ENCODE measurements around the gene TRAF3IP3.

The TRAF3IP3 gene

DNA sequence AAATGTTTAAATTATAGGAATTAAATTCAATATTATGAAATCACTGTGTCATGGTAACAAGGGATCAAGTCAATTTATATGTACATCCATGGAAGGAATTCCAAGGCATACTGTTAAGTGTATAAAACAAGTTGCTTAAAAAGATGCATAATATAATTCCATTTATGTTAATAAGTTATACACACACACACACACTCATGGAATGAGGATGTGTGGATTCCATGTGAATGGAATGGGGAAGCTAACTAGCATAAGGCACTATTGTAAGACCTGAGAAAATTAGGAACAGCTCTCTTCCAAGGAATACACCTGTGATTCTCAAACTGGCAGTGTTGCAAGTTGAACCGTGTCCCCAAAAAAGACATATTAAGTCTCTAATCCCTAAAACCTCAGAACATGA, 17.6 kb upstream of the TRAF3IP3 start:
- no peak for DNase-seq

DNA sequence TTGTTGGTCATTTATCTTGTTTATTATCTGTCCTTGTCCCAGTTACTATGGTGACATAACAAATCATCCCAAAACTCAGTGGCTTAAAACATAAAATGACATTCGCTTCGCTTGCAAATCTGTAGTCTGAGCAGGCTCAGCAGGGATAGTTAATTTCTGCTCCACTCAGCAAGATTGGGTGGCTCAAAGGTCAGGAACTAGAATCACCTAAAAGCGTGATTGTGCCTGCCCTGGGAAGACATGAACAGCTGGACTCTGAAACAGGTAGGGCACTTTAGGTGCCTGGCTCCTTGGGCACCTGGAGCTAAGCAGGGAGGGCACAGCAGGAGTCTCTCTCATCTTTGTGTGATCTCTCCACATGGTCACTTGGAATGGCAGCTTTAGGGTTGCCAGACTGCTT, 14.7 kb upstream of the TRAF3IP3 start:
- DNase-seq, result no peak

DNA sequence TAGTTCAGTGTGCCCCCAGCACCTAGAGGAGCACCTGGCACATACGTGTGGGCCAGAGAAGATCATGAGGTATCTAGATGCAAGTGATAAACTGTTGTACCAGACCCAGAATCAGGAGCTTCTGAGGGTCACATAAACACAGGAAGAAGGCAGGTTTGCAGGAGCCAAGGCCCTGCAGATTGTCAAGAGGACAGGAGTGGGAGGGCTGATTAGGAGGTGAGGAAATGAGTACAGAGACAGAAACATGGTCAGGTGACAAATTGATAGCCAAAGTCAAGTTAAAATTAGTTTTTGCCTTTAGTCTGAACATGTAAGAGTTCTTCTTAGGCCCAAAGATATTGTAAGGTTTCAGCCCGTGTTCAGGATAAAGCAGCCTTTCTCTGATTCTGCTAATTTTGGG, 14.0 kb upstream of the TRAF3IP3 start:
- no peak for DNase-seq

- no peak for DNase-seq
Observed at GRCh38 chr1:209742409-209743144, 13.3 kb upstream of the TRAF3IP3 start.

- no peak for DNase-seq
Observed at GRCh38 chr1:209743145-209743482, 12.7 kb upstream of the TRAF3IP3 start.

DNA sequence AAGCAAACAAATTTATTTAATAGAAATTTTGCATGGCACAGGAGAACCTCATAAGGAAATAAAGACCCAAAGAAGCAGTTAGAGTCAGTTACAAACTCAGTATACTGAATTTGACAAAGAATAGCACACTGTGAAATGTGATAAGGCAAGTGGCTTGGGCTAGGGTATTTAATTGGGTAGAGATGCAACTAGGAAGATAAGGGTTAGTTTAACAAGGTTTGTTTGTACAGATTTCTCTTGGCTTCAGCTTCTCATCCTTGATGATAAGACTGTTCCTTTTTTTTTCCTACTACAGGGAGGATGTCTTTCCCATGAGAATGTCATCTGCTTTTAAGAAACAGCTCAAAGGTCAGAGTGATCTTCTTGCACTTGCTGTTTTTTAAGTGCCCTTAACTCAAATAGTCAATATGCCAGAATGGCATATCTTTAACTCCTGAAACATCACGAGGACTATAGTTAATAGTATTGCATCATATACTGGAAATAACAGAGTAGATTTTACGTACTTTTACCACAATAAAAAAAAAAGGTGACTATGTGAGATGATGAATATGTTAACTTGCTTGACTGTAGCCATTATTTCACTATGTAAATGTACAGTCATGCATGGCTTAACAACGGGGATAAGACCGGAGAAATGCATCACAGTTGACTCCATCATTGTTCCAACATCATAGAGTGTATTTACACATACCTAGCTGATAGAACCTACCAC, 9.2 kb upstream of the TRAF3IP3 start:
- peak; percentile 53 for DNase-seq

DNA sequence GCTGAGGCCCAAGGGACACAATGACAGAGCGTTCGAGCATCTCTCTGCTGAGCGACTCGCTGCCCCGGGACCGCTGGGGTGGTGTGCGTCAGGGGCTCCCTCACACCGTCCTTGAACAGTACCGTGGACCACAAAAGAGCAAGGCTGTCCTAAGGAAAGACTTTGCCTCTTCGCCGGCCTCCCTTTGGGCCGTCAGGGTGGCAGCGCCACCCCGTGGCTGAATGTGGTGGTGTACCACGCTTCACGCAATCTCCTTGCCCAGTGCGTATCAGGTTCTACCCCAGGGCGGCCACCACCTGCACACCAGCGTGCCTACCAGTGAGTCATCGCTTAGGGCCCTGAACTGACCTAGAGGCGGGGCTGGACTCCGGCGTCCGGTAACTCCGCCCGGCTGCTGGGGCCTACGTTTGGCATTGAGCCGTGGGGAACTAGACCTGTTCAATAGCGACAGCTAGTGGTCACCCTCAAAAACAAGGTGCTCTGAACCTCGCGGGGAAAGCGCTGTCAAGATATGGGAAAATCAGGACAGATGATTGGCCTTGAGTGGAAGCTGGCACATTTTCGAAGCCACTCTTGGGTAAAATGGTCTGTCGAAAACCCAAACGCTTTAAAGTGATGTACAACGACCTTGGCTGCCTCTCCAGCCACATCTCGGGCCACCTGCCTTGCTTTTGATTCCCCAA, 8.1 kb upstream of the TRAF3IP3 start:
- peak; percentile 100 for DNase-seq

DNA sequence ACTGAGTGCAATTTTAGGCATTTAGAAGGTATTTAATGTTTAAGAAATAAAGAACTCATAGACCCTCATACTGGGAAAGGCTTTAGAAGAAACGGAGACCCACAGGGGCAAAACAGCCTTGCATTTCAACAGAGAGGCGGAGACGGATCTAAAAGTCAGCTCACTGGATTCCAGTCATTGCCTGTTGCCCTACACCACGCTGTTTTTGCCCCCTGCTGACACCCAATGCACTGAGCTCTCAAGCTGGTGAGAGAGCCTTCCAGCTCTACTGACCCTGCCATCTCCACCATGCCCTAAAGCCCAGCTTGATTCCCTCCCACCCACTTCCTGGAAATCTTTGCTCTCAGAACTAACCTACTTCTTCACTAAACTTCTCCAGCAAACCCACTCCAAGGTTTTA, 7.2 kb upstream of the TRAF3IP3 start:
- no peak for DNase-seq

DNA sequence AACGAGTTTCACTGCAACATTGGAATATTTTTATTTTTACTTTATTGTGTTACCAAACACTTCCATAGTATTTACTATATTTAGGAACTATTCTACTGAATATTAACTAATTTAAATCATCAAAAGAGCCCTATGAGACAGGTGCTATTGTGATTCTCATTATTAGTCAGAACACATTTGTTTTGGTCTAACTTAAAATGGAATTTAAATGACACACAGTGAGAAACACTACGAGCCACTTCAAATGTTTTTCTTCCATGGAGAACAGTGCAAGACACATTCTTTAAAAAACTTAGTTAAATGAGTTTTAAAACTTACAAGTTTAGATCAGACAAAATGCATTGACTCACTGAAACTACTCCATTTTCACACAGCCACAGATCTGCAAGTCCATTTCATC, 6.6 kb upstream of the TRAF3IP3 start:
- no peak for DNase-seq

GRCh38 chr1:209749670-209750323, 6.1 kb upstream of the TRAF3IP3 start:
- no peak for DNase-seq

DNA sequence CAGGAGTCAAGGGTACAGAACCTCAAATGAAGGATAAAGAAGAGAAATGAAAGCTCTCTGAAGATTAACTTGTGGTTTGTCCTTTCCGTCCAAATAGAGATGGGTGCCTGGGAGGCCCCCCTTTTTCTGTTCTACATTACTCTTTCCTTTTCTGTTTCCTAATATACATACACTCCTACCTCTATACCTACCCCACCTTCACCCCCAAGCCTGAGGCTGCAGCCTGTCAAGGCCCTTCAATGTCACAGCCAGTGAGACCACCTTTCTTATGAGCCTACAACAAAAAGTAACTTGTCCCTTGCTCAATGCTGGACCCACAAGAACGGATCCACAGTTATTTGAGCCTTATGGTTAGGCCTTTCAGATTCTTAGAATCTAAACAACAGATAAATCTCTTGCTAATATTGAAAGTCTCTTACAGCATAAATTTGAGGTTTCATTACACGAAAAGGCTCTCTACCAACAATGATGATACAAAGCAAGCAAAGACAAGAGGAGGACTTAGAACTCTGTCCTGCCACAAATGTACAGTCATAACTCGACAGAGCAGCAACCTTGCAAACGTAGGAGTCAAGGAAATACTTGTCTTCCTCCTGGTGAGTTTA, 4.1 kb upstream of the TRAF3IP3 start:
- no peak for DNase-seq

- DNase-seq, result no peak
Observed at GRCh38 chr1:209752890-209753289, 3.0 kb upstream of the TRAF3IP3 start.

- DNase-seq, result no peak
Observed at GRCh38 chr1:209755256-209755655, 597 bp upstream of the TRAF3IP3 start.

- no peak for DNase-seq
Observed at GRCh38 chr1:209756615-209757445, 977 bp downstream of the TRAF3IP3 start.

- DNase-seq, result no peak
Observed at GRCh38 chr1:209758400-209758799, 2.5 kb downstream of the TRAF3IP3 start.

GRCh38 chr1:209759829-209760359, 4.0 kb downstream of the TRAF3IP3 start:
- no peak for DNase-seq

DNA sequence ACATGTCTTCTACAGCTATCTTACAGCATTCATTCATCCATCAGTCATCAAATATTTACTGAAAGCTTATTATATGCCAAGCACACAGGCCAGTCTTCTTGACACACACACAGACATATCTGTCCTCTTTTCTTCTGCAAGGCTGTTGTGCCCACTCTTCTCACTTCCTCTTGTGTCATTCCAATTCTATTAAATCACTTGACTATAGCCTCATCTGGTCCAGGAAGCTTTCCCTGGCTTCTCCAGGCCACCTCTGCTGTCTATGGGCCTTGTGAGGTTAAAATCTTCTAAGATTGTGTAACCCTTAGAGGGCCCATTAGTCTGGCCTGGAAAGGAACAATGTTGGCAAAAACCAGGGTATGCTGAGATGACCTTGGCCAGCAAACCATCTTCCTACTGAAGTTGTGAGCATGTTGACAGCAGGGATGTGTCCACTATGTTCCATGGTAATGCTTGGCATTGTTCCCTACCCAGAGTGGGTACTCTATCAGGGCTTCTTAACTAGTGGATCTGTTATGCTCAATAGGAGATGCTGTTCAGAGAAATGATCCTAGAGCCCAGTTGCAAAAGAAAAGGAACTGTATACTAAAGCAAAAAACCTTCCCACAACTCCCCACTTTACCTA, 5.3 kb downstream of the TRAF3IP3 start:
- DNase-seq, result no peak

- DNase-seq, result no peak
Observed at GRCh38 chr1:209766051-209766450, 10.2 kb downstream of the TRAF3IP3 start.

DNA sequence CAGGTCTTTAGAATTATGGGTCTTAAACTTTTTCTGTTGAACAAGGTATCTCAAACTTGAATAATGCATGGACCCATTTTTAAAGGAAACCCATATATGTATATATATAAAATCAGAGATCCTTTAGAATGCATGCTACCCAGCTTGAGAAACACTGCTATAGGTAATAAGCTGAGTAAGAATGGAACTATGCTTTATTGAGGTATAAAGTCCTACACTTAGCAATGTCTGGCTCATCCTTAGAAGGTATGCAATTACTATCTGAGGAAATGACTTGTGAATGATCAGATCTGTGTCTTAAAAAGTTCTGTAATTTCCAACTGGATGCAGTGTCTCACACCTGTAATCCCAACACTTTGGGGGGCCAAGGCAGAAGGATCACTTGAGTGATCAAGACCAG, 11.2 kb downstream of the TRAF3IP3 start:
- DNase-seq, result no peak

DNA sequence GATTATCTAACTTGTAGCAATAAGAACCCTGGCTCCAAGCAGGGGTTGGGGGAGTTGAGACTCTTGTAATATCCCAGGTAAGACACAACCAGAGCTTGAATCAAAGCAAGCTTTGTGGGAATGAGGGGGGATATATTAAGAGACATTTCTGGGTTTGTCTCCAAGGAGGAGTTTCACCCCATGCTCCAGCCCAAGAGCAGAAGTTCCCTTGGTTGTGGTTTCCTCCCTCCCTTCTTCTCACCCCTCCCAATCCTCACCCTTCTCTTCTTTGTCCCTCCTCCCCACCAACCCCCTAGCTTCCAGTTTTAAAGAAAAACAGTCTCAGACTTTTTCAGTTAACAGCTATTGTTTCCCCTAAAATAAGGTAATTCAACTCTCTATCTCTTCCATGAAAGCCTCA, 11.9 kb downstream of the TRAF3IP3 start:
- no peak for DNase-seq

GRCh38 chr1:209768354-209768774, 12.5 kb downstream of the TRAF3IP3 start:
- DNase-seq, result no peak
